MM.1S (cell line): ENCODE measurements around the gene TTC24.

ENCODE experiments used
- CTCF ChIP-seq: fragments of 300-600 bp; sonication (generic); IDR thresholded peaks from 2 replicates; pipeline ENCODE4 v1.5.1; 2016; ENCODE audit warnings: antibody characterized with exemption, low read length, mixed read lengths
- EZH2 ChIP-seq: fragments of 300-600 bp; sonication (generic); optimal IDR thresholded peaks from 2 replicates; pipeline ENCODE3; 2017; ENCODE audit warnings: low read depth, mild to moderate bottlenecking, antibody characterized with exemption, low read length, mixed read lengths
- EZH2phosphoT487 ChIP-seq: fragments of 300-600 bp; sonication (generic); IDR thresholded peaks from 2 replicates; pipeline ENCODE4 v1.6.1; 2018; ENCODE audit warnings: antibody characterized with exemption, low read length

- TF ChIP-seq CTCF, result no peak
- TF ChIP-seq EZH2, result no peak
- TF ChIP-seq EZH2phosphoT487, result no peak
These were observed 22.4 kb downstream of the TTC24 start for GRCh38 chr1:156601892-156602291.
